ELR (cell line): Measurements from ENCODE around the gene SECTM1.

ENCODE experiments used
- DNase-seq: peaks from one replicate; pipeline ENCODE4 v3.0.0-alpha.2; 2015; ENCODE audit warnings: low read depth

The SECTM1 gene

DNA sequence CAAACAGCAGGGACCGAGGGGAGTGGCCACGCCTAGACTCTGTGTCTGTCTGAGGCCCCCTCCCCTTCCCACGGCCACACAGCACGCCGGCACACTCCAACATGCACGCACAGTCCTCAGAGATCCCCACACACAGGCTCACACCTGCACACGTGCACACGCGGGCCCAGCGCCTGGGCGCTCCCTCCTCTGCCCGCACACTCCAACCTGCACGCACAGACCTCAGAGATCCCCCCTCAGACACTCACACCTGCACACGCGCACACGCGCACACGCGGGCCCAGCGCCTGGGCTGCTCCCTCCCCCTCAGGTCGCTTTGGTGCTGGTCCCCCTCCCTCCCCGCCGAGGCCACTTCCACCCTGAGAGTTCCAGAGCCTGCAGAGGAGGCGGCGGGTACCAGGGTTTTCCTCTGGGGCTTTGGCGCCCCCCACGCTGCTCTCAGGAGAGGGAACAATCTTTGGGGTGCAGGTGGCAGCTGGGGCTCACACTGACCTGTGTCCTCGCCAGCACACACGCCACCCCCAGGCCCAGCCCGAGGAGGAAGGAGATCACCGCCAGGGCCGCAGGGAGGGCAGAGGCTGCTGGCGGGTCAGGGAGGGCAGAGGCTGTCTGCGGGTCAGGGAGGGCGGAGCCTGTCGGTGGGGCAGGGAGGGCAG lies 17.7 kb downstream of the SECTM1 start:
- no peak for DNase-seq

DNA sequence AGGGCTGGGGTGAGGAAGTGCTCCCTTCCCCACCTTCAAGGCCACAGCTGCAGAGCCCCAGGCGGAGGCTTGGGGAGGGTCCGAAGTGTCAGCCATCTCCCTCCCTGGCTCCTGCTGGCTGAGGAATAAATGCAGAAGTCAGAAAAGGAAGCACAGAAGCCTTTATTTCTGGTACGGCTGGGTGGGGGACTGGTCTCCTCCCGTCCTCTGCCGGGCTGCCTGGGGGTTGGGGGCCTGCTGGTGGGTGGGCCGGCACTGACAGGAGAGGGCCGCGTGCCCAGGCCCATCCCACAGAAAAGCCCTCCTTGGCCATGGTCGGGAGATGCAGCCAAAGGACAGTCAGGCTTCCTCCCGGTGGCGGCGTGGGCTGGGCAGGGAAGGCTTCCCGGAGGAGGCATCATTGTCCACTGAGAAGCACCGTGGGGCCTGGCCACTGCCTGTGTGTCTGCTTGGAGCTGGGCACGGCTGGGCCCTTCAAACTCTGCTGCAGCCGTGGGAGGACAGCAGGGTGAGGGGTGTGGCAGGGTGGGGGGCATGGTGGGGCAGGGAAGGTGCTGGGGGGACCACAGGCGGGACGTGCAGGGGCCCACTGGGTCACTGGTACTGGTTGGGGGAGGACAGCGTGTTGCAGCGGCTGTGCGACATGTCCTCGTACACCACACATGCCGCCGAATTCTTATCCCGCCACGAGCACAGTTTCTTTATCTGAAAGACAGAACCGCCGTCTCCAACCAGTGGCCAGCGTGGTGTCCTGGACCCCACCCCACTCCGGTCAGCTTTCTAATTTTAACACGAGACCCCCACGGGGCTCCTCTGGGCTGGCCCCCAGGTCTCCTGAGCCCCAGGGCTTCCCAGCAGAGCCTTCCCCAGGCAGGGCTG lies 18.6 kb downstream of the SECTM1 start:
- DNase-seq: no peak

DNA sequence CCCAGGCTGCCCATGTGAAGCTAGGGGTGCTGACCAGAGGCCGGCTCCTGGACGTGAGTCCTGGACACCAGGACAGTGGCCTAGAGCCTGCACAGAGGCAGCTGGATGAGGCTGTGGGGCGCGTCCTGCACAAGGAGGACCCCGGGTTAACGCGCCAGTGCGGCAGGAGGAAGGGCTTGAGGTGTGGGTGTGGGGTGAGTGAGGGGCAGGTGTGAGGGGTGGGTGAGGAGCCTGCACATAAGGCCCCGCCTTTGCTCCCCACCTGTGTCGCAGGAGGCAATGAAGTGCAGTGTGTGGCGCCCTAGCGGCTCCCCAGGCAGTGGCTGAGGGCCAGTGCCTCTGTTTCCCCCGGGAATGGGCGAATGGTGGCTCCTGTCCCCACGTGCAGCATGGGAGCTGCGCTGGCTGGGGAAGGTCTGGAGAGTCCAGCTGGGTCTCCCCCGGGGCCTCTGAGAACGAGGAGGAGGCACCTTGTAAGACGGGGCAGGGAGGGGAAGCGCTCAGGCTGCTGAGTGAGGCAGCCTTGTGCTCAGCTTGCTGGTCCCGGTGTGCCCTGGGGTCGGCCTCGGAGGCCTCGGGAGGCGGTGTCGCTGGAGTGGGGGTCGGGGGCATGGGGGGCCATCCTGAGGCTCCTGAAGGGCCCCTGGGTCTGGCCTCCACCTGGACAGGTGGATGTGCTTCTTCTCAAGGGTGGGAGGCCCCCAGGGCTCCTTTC lies 19.4 kb downstream of the SECTM1 start:
- no peak for DNase-seq

DNA sequence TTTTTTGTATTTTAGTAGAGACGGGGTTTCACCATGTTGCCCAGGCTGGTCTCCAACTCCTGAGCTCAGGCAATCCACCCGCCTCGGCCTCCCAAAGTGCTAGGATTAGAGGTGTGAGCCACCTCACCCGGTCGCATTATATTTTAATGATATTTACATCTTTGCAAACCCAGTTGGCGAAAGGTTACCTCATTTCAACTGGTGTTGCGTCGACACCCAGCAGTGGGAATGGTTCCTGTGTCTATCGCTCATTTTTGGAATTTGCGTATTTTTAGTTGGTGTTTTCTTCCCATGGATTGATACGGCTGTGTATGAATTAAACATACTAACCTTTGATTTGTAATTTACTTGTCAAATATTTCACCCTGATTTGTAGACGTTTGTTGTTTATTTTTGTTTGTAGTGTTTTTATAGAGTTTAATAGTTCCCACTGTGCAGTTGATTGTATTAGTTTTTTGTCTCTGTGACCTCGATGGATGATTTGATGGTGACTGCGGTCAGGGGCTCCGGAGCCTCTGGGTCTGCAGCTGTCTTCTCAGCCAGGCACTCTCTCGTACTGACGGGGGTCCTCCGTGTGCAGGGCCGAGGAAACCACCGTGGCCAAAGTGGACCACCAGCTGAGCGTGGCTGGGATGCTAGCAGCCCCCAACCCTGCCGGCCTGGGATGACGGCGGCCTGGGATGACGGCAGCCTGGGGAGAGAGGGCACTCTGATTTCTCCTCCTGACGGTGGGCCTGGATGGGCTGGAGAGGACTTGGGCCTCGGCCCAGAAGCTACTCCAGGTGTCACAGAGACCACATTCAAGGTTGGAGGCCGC lies 20.2 kb downstream of the SECTM1 start:
- no peak for DNase-seq

DNA sequence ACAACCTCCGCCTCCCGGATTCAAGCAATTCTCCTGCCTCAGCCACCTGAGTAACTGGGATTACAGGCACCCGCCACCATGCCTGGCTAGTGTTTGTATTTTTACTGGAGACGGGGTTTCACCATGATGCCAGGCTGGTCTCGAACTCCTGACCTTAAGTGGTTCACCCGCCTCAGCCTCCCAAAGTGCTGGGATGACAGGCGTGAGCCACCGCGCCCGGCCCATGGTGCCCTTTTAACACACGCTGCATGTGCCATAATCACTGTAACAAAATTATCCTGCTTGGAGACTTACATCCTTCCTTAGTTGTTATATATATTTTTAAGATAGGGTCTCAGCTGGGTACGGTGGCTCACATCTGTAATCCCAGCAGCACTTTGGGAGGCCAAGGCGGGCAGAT lies 21.6 kb downstream of the SECTM1 start:
- DNase-seq: no peak

DNA sequence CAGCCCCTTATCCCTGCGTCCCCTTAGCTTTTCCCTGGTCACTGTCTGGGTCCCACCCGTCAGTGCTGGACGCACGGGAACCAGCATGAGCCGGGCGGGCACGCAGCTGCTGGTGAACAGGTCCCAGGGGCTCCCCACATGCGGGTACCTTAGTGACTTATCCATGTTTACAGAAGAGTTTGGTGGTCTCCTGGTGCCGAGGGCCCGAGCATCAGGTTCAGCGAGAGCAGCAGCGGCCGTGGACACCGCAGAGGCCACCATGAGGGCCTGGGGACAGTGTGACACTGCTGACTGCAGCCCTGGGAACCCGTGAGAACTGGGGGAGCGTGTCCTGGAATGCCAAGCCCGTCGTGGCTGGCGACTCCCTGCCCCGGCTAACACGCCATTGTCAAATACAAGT lies 22.7 kb downstream of the SECTM1 start:
- DNase-seq: no peak

DNA sequence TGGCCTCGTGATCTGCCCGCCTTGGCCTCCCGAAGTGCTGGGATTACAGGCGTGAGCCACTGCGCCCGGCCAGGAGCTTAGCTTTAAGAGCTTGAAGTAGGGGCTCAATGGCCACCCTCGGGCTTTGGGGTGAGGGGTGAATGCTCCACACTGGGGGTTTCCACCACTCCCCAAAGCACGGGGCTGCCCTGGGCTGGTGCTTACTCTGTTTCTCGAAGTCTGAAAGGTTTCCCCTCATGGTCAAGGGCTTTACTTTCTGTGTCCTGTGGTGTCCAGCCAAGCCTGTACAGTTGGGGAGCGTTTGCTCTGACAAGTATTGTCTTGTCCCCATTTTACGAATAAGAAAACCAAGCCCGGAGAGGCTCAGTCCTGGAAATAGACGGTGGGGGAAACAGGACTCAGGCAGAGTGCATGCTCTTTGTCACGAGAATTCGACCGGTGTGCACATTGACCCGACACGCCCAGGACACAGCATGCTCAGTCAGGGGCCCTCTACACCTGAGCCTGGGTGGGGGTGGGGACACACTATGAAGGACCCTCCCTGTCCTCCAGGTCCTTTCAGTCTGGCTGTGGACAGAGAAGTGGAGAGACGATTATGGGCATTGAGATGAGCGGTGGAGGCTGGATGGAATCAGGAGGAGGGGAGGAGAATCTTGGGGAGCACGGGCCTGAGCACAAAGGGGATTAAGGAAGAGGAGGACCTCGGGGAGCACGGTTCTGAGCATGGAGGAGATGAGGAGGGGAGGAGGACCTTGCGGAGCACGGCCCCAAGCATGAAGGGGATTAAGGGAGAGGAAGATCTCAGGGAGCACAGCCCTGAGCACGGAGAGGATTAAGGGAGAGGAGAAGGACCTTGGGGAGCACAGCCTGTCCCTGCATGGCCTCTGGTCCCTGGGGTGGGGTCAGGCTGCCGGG lies 23.7 kb downstream of the SECTM1 start:
- no peak for DNase-seq

DNA sequence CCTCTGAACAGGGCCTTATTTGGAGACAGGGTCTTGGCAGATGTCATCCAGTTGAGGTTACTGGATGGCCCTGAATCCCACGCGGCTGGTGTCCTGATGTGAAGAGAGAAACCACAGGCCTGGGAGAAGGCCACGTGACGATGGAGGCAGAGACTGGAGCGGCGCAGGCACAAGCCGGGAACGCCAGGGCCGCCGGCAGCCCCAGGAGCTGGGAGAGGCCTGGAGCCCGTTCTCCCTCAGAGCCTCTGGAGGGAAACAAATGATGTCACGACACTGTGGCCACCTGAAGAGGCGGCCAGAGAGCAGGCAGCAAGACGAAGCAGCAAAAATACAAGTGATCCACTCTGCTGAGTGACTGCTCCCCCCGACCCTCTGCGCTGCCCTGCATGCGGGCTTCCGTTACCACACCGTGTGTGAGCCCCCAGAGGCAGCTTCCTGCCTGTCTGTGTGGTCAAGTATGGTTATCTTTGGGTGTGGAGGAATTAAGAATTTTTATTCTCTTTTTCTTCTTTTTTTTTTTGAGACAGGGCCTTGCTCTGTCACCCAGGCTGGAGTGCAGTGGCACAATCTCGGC lies 27.8 kb downstream of the SECTM1 start:
- DNase-seq: no peak

DNA sequence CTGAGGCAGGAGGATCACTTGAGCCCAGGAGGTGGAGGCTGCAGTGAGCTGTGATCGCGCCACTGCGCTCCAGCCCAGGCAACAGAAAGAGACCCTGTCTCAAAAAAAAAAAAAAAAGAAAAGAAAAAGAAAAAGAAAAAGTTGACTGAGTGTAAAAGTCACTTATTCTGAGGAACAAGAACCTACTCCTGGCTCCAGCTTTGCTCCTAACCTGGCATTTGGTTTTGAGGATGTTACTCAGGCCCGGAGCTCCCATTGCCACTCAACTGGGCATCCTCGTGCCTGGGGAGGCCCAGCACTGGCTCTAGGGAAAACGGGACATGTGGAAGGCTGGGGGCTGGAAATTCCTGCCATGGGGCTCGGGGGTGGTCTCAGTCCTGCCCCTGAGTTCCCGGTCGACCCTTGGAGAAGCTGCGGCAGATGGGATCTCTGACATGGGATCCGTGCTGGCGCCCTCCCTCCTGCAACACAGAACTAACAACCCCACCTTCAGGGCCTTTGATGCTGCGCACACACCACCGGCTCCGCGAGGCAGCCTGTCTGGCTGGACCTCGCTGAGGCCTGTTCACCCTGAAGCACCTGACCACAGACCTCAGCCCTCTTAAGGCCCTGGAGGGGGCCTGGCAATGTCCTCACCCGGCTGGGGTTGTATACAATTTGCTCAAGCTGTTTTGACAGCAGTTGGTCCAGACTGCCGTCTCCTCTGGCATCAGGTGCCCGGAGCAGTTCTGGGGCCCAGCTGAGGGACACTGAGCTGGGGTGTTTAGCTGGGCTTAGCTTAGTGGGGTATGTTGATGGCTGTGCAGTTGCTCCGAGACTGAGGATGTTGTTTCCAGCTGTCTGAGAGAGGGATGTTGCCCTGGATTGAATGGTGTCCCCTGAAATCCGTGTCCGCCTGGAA lies 28.5 kb downstream of the SECTM1 start:
- DNase-seq: no peak

DNA sequence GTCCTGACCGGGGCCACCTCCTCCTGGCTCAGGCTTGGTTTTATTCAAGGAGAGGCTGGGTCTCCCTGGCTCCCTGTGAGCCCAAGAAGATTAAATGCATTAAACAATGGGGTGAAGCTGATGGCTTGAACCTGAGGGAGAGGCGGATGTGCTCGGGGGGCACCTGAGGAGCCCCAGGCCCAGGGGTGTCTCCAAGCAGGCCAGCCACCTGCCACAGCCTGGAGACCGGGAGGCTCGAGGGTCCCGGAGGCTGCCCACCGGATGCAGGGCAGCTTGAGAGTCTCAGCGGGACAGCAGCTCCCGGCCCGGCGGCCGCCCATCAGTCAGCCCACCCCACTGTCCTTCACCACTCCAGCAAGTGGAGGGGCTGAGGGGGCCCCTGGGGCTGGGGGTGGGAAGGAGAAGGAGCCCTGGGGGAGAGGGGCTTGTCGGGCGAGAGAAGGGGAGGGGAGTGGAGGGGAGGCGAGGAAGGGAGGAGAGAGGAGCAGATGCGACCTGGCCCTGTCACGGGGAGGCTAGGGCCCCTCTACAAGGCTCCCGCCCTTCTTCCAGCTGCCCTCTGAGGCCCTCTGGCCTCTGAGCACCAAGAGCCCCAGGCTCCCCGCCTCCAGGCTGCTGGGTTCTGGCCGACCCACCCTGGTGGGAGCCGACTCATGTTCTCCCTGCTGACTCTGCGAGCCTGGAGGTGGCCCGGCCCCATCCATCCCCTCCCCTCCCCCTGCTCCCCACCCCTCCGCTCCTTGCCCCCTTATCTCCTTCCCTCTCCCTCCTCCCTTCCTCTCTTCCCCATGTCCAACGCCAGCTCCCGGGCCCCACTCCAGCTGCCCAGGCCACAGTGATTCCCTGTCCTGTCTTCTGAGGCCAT lies 29.4 kb downstream of the SECTM1 start:
- no peak for DNase-seq

DNA sequence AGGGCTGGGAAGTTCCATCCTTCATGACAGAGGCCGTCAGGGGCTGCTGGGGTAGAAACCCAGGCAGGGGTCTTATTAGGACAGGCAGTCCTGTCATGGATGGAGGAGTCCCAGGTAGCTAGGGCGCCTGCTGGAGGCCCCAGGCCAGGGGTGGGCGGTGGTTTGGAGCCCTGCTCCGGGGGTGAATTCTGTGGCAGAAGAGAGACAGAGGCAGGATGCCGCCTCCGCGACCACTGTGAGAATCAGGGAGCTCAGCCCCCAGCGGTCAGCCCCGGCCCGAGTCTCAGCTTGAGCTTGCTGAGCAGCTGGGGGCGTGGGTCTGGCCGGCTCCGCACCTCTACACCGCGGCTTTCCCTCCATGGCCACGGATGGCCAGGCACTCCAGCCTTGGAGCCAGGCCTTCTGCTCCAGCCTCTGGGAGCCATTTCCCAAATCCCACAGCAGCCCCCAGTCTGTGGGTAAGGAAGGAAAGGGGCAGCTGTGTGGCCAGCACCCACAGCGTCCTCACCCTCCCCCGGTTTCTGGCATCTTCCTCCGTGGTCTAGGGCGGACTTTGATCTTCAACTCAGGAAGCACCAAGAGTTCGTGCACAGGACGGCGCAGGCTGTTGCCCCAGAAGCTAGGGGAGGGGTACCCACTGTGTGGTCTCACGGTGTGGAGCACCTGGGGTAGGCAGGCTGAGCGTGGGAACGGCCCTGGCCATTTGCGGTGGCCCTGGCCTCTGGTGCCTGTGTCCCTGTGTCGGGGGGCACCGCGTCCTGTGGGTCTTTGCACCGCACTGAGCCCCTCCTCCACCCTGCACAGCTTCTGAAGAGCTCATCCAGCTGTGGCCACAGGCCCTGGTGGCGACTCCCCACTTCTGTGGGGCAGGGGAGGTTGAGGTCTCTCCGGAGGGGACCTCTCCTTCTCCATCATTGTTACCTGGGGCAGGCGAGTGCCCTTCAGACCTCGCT lies 30.3 kb downstream of the SECTM1 start:
- DNase-seq: no peak

DNA sequence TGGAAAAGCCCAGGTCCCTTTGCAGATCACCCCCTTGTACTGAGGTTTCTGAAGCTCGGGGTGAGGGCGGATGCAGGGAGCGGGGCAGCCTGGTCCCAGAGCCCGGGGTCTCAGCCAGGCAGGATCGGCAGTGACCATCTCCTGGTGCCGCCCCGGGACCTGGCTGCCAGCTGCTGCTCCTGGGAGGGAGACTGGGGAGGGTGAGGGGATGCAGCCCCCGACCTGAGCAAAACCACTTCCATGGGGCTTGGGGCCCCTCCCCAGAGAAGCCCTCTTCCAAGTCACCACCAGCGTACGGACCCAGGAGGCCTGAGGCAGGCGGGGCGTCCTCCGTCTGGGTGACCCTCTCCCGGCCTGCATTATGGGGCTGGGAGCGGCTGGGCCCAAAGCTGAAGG lies 31.0 kb downstream of the SECTM1 start:
- DNase-seq: no peak

DNA sequence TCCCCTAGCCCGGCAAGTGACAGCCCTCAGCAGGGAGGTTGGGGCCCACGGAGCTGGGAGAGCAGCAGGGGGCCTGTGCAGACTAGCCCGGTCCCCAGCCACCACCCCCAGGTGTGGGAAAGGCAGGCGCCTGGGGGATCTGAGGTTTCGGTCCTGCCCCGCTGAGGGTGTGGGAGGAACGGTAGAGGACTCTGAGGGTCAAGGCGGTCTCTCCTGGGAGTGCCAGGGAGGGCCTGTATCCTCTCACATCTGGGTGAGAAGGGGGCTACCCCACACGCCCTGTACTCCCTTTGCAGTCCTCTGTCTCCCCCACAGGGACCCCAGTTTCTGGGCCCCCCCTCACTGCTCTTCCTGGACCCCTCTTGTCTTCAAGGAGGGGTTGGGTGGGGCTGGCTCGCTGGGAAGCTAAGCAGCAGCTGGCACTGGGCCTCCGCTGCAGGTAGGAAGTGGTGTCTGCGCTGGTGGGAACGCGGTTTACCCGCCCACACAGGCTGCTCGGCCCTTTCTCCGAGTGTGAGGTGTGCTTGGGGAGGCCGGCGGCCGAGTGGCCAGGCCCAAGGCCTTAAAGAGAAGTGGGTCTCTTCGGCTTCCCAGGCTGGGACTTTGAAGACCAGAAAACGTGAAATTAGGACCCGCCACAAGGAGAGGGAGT lies 31.5 kb downstream of the SECTM1 start:
- DNase-seq: no peak

DNA sequence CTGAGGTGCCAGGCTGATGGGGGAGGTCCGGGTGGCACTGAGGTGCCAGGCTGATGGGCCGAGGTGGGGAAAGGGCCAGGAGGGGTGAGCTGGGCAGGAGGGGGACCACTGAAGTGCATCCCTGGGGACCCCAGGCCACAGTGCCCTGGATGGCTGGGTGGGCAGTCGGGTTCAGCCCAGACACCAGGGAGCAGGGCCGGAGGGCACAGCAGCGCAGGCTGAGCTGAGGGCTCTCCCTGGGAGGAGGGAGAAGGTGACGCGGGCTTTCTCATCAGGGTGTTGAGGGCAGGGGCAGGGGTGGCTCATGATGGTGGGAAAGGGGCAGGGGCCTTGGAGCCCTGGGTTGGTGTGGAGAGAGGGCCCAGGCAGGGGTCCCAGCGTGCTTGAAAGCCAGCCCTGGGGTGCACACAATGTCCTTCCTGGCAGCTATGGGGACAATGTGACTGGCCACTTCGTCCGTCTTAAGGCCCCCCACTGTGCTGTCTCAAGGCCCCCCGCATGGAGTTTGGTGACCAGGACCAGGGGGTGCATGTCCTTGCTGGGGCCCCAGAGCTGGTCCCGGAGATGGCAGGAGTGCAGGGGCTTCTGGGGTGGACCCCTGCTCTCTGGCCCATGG lies 32.2 kb downstream of the SECTM1 start:
- no peak for DNase-seq

DNA sequence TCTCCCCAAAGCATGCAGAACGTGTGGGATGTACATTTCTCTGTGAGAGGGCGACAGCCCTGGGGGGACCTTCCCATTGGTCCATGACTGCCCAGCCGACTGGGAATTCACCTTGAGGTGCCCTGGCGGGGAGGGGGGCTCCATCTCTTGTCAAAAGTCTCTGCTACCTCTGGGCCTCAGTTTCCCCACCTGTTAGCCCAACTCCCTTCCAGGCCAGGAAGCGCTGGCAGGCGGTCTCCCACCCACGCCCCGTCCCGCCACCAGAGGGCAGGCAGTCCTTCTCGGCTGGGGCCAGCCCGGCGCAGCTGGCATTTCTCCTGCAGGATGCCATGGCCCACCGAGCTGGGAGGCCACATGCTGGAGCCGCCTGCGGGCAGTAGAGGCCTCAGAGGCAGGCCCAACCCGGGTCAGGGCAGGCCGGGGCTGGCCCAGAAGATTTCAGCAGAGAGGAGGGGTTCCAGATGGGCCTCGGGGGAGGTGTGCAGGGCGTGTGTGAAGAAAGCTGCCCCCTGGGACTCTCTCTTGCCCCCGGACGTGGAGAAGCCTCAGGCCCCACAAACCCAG lies 32.8 kb downstream of the SECTM1 start:
- DNase-seq: peak; percentile 63

DNA sequence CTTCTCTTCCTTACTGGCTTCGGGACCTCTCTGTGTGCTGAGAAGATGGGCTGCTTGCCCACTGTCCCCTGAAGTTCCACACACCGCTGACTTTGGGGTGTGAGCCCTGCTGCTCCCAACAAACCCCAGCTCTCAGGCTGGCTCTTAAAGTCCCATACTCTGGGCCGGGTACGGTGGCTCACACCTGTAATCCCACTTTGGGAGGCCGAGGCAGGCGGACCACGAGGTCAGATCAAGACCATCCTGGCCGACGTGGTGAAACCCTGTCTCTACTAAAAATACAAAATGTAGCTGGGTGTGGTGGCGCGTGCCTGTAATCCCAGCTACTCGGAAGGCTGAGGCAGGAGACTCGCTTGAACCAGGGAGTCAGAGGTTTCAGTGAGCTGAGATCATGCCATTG lies 33.3 kb downstream of the SECTM1 start:
- no peak for DNase-seq
